IMR-90 (cell line): ENCODE data around the gene SAMD11.

ENCODE experiments used
- CTCF ChIP-seq: conservative IDR thresholded peaks from 2 replicates; pipeline ENCODE4 v1.5.1; 2012; ENCODE audit warnings: mild to moderate bottlenecking, low read depth, low read length, improper control_type of control experiment
- POLR2A ChIP-seq: IDR thresholded peaks from 2 replicates; pipeline ENCODE4 v1.6.1; 2012; ENCODE audit warnings: mild to moderate bottlenecking, low read depth, low read length
- RAD21 ChIP-seq: IDR thresholded peaks from 2 replicates; pipeline ENCODE4 v1.6.1; 2012; ENCODE audit warnings: low read length, improper control_type of control experiment
- USF2 ChIP-seq: fragments of 150-350 bp; IDR thresholded peaks from 2 replicates; pipeline ENCODE4 v1.6.1; 2017; ENCODE audit warnings: mild to moderate bottlenecking, antibody characterized with exemption, low read length, low read depth

- no peak for TF ChIP-seq POLR2A
- no peak for TF ChIP-seq USF2
- TF ChIP-seq RAD21 = no peak
- no peak for TF ChIP-seq CTCF
Measured at GRCh38 chr1:931380-932172, 7.9 kb downstream of the SAMD11 start.
